BE2C (cell line): ENCODE results near the gene PGAP1.

Experiments used
- DNase-seq: peaks from one replicate; pipeline ENCODE4 v3.0.0-alpha.2; 2020
- H3K27me3 ChIP-seq: fragments of 250-450 bp; sonication (Bioruptor Pico); 2 replicates; pipeline ENCODE4 v1.5.1; 2020; ENCODE audit warnings: mild to moderate bottlenecking
- H3K36me3 ChIP-seq: fragments of 250-450 bp; sonication (Bioruptor Pico); 2 replicates; pipeline ENCODE4 v1.5.1; 2020; ENCODE audit warnings: mild to moderate bottlenecking
- H3K4me1 ChIP-seq: fragments of 250-450 bp; sonication (Bioruptor Pico); 2 replicates; pipeline ENCODE4 v1.5.1; 2020
- H3K4me3 ChIP-seq: 2 replicates; pipeline ENCODE4 v1.5.1; 2011; ENCODE audit warnings: low read depth, low read length
- H3K9me3 ChIP-seq: fragments of 250-450 bp; sonication (Bioruptor Pico); 2 replicates; pipeline ENCODE4 v1.5.1; 2020
- CTCF ChIP-seq: IDR thresholded peaks from 2 replicates; pipeline ENCODE4 v1.5.1; 2012; ENCODE audit warnings: mild to moderate bottlenecking, low read depth, low read length

PGAP1 gene

DNA sequence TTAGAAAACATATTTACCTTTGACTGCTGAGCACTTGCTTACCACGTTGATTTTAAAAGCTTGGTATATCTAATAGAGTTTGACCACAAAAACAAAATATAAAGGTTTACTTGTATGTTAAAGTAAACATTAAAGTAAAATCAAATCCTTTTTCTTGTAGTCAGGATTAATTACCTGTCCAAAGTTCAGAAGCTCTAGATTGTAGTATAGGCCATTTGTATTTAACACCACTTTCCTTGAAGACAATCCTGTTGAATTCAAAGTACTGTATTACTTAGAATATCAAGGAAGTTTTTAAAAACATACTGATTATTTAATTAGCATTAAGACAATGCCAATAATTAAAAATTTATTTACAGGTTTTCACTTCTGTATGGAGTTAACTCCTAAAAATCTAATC lies 53.0 kb downstream of the PGAP1 start:
- TF ChIP-seq CTCF: no peak
- no peaks in the 10 kb centered on the region for H3K9me3 ChIP-seq
- no peaks in the 10 kb centered on the region for H3K27me3 ChIP-seq
- H3K4me3 ChIP-seq: no peak overlapping the region
- no peak for DNase-seq
- 0 out of 2 replicates have a peak, but pooled peaks cover 4% of the 10 kb centered on the region for H3K4me1 ChIP-seq
- H3K36me3 ChIP-seq: peaks cover 17% of the 10 kb centered on the region

DNA sequence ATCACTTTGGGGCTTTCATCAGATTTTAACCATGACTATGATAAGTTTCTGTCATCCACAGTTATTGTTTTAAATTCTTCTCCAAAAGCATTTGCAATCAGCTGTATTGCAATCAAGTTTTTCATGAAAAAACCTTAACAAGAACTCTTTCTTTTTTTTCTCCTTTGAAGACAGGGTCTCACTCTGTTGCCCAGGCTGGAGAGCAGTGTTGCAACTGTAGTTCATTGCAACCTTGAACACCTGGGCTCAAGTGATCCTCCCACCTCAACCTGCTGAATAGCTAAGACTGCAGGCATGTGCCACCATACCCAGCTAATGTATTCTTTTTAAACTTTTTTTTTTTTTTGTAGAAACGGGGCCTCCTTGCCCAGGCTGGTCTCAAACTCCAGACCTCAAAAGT lies 71.9 kb downstream of the PGAP1 start:
- TF ChIP-seq CTCF: no peak
- H3K27me3 ChIP-seq: no peaks in the 10 kb centered on the region
- H3K4me1 ChIP-seq: no peaks in the 10 kb centered on the region
- no peak for DNase-seq
- H3K36me3 ChIP-seq: peaks cover 5% of the 10 kb centered on the region; the same call in 1 of the 2 replicates
- no peaks in the 10 kb centered on the region for H3K9me3 ChIP-seq
- no peak overlapping the region for H3K4me3 ChIP-seq

GRCh38 chr2:196853301-196854087 lies 73.0 kb downstream of the PGAP1 start:
- Histone ChIP-seq H3K36me3 (peaks cover 5% of the 10 kb centered on the region; the same call in 1 of the 2 replicates), H3K4me3 (no peak overlapping the region), H3K27me3 (no peaks in the 10 kb centered on the region), H3K4me1 (no peaks in the 10 kb centered on the region), H3K9me3 (no peaks in the 10 kb centered on the region)
- no peak for DNase-seq
- TF ChIP-seq CTCF: no peak

DNA sequence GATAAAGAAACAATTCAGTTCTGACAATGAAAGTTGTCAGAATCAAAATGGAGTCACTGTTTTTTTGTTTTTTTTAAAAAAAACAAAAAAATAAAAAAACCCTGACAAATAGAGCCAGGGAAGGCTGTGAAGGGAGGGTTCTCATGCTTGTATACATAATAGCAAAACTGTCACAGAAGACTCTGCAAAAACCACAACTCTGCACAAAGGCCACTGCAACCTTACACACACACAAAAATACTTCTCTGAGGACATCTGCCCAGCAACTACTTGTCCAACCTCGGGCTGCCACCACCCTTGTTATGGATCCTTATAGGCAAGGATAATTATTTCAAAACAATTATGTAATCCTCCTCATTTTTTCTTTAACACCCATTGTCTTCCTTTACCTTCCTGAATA lies 75.4 kb downstream of the PGAP1 start:
- no peak for TF ChIP-seq CTCF
- no peak for DNase-seq

DNA sequence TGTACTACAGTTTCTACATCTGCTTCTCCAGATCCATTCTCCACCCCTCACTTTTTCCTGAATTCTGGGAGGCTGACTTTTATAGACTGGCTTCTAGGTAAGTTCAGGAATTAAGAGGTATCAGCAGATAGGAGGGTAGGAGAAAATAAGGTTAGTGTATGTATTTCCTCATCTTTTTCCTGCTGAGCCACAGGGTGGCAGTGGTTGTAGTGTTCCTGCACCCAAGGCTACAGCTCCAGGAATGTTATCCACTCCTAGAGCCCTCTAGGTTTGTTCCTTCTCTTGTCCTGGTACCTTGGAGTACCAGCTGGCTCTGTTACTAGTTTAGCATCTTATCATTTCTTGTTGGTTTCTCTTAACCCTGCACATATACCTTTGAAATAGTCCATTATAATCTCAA lies 76.6 kb downstream of the PGAP1 start:
- H3K4me1 ChIP-seq: no peaks in the 10 kb centered on the region
- DNase-seq: no peak
- H3K9me3 ChIP-seq: no peaks in the 10 kb centered on the region
- H3K27me3 ChIP-seq: no peaks in the 10 kb centered on the region
- H3K36me3 ChIP-seq: peaks cover 5% of the 10 kb centered on the region; the same call in 1 of the 2 replicates
- TF ChIP-seq CTCF: no peak
- no peak overlapping the region for H3K4me3 ChIP-seq

More for the DNA sequence above, 75.4 kb downstream of the PGAP1 start:
- Histone ChIP-seq H3K4me1 (no peaks in the 10 kb centered on the region), H3K36me3 (peaks cover 9% of the 10 kb centered on the region; the same call in 1 of the 2 replicates), H3K27me3 (no peaks in the 10 kb centered on the region), H3K9me3 (no peaks in the 10 kb centered on the region), H3K4me3 (no peak overlapping the region)

GRCh38 chr2:196846295-196846694 lies 80.2 kb downstream of the PGAP1 start:
- no peak for TF ChIP-seq CTCF
- H3K27me3 ChIP-seq: no peaks in the 10 kb centered on the region
- no peaks in the 10 kb centered on the region for H3K9me3 ChIP-seq
- H3K4me3 ChIP-seq: no peak overlapping the region
- H3K4me1 ChIP-seq: no peaks in the 10 kb centered on the region
- DNase-seq: no peak
- H3K36me3 ChIP-seq: peaks cover 23% of the 10 kb centered on the region
